ENCODE results near the gene CCK.

Gene CCK

DNA sequence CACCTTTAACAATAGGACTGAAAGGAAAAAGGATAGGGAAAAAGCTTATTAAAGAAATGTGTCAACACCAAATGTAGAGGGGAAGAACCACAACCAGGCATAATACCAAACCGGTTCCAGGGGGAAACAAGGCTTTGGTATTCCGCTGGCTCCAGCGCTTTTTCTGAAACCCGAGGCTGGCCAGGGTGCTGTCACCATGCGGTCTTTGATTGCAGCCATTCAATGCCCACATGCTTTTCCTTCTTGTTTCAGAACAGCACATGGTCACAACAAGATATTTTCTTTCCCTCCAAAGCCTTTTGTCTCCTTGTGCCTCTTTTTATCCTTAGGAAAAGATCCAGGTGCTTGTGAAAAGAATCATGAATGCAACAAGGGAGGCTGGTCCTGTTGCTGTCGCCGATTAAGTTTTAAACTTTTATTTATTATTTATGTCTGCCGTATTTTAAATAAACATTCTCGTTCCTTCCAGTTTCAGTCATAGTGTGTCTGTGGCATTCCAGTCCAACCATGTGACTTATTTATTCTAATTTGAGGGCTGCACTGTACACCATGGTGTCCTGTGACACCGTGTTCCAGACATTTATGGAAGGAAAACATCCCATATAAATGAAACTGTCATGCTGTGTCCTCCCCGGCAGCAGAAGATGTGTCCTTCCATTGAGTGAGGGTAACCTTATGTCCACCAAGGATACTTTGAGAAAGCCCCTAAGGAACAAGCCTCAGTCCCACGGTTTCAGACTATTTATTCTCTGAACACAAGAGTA is 41.1 kb downstream of the CCK start:
- peaks cover 39% of the 10 kb centered on the region for H3K36me3 ChIP-seq (ENCODE audit: control insufficient read depth, insufficient read depth, low read length)
- H3K27me3 ChIP-seq (ENCODE audit: control insufficient read depth, insufficient read depth, low read length) = no peaks in the 10 kb centered on the region
- H3K4me1 ChIP-seq (ENCODE audit: control insufficient read depth, insufficient read depth, low read length) = no peaks in the 10 kb centered on the region
- no peak overlapping the region for H3K4me3 ChIP-seq (ENCODE audit: low read depth, low read length)
- no peaks in the 10 kb centered on the region; the same call in 1 of the 2 replicates for H3K9me3 ChIP-seq (ENCODE audit: control insufficient read depth, insufficient read depth, low read depth, low read length)
- H3K27ac ChIP-seq (ENCODE audit: low read depth, low read length) = no peak overlapping the region
- no peak overlapping the region for H3K9ac ChIP-seq (ENCODE audit: low read length)

DNA sequence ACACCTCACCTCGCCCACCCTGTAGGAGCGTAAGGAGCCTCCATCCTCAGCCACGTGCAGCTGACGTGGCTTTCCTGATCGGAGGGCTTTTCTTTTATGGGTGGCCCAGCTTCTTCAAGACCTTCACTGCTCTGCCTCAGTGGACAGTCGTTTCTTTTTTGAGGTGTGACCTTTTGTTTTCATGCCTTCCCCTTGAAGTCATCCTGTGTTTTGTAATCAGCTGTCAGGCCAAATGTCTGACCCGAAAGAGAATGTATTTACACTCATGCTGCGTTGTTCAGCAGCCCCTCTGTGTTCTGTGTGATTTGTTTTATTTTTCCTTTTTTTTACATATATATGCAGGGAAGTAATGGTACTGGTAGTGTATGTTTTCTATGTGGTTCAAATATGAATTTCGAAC is 41.8 kb downstream of the CCK start:
- no peaks in the 10 kb centered on the region for H3K4me1 ChIP-seq (ENCODE audit: control insufficient read depth, insufficient read depth, low read length)
- no peak overlapping the region for H3K27ac ChIP-seq (ENCODE audit: low read depth, low read length)
- no peaks in the 10 kb centered on the region for H3K27me3 ChIP-seq (ENCODE audit: control insufficient read depth, insufficient read depth, low read length)
- H3K36me3 ChIP-seq (ENCODE audit: control insufficient read depth, insufficient read depth, low read length) = peaks cover 39% of the 10 kb centered on the region
- H3K9me3 ChIP-seq (ENCODE audit: control insufficient read depth, insufficient read depth, low read depth, low read length) = no peaks in the 10 kb centered on the region; the same call in 1 of the 2 replicates
- H3K9ac ChIP-seq (ENCODE audit: low read length) = no peak overlapping the region
- H3K4me3 ChIP-seq (ENCODE audit: low read depth, low read length) = no peak overlapping the region

DNA sequence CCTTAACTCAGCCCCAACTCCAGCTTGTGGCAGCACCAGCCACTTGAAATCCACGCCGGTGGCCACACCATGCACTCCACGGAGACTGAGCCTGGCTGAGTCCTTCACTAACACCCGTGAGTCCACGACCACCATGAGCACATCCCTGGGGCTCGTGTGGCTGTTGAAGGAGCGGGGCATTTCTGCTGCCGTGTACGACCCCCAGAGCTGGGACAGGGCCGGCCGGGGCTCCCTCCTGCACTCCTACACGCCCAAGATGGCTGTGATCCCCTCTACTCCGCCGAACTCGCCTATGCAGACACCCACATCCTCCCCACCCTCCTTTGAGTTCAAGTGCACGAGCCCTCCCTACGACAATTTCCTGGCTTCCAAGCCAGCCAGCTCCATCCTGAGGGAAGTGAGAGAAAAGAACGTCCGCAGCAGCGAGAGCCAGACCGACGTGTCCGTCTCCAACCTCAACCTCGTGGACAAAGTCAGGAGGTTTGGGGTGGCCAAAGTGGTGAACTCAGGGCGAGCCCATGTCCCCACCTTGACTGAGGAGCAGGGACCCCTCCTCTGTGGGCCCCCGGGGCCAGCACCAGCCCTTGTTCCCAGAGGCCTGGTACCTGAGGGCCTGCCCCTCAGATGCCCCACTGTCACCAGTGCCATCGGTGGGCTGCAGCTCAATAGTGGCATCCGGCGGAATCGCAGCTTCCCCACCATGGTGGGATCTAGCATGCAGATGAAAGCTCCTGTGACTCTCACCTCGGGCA is 42.9 kb downstream of the CCK start:
- no peak overlapping the region for H3K27ac ChIP-seq (ENCODE audit: low read depth, low read length)
- no peaks in the 10 kb centered on the region for H3K27me3 ChIP-seq (ENCODE audit: control insufficient read depth, insufficient read depth, low read length)
- peaks cover 39% of the 10 kb centered on the region for H3K36me3 ChIP-seq (ENCODE audit: control insufficient read depth, insufficient read depth, low read length)
- no peak overlapping the region for H3K9ac ChIP-seq (ENCODE audit: low read length)
- no peaks in the 10 kb centered on the region for H3K4me1 ChIP-seq (ENCODE audit: control insufficient read depth, insufficient read depth, low read length)
- H3K9me3 ChIP-seq (ENCODE audit: control insufficient read depth, insufficient read depth, low read depth, low read length) = no peaks in the 10 kb centered on the region; the same call in 1 of the 2 replicates
- no peak overlapping the region for H3K4me3 ChIP-seq (ENCODE audit: low read depth, low read length)

DNA sequence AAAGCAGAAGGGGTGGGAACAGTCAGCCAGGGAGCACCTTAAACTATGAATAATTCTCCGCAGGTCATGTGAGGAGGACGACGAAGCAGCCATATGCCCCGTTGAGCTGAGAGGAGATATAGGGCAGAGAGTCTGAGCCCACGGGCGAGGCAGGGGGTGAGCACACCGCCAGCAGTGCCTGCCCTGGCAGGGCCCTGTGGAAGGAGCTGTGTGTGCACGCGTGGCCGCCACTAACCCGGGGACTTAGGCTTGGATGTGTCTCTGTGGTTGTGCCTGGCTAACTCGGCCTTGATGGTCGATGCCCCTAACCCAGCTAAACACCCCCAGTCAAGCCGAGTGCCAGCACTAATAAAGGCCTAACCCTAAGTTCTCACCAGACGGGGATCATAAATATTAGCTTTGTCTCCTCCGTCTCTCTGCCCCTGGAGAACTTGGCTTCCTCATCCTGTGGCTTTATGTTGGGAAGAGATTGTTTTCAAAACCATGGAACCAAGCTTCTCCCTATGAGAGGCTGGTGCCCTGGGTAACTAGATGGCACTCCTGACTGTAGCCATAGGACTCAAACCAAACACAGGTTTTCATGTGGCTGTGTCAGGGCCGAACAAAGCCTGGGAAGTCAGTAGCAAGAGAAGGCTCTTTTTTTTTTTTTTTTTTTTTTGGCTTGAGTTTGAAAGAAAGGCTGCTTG is 45.4 kb downstream of the CCK start:
- Histone ChIP-seq H3K36me3 (ENCODE audit: control insufficient read depth, insufficient read depth, low read length) (peaks cover 44% of the 10 kb centered on the region), H3K27ac (ENCODE audit: low read depth, low read length) (no peak overlapping the region), H3K9ac (ENCODE audit: low read length) (no peak overlapping the region), H3K4me3 (ENCODE audit: low read depth, low read length) (no peak overlapping the region), H3K4me1 (ENCODE audit: control insufficient read depth, insufficient read depth, low read length) (no peaks in the 10 kb centered on the region), H3K9me3 (ENCODE audit: control insufficient read depth, insufficient read depth, low read depth, low read length) (no peaks in the 10 kb centered on the region), H3K27me3 (ENCODE audit: control insufficient read depth, insufficient read depth, low read length) (no peaks in the 10 kb centered on the region)

DNA sequence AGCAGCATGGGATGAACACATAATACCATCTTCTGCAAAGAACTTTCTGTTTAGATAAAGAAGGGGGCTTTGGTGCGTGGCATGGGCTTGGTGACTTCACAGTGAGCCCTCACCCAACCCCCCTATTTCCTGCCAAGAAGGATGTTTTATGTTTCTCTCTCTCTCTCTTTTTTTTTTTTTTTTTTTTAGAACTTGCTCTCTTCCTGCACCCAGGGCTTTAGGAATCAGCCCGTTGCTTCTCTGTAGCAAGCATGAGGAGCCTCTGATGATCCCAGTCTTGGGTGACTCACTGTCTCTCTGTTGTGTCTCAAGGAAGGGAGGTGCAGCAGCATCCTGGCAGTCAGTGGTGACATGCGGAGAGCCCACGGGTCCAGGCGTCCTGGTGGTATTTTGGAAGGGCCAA is 49.1 kb downstream of the CCK start:
- no peaks in the 10 kb centered on the region for H3K27me3 ChIP-seq (ENCODE audit: control insufficient read depth, insufficient read depth, low read length)
- H3K36me3 ChIP-seq (ENCODE audit: control insufficient read depth, insufficient read depth, low read length) = peaks cover 26% of the 10 kb centered on the region
- H3K4me1 ChIP-seq (ENCODE audit: control insufficient read depth, insufficient read depth, low read length) = peaks cover 7% of the 10 kb centered on the region; the same call in 1 of the 2 replicates
- no peak overlapping the region for H3K4me3 ChIP-seq (ENCODE audit: low read depth, low read length)
- H3K27ac ChIP-seq (ENCODE audit: low read depth, low read length) = no peak overlapping the region
- no peaks in the 10 kb centered on the region for H3K9me3 ChIP-seq (ENCODE audit: control insufficient read depth, insufficient read depth, low read depth, low read length)
- no peak overlapping the region for H3K9ac ChIP-seq (ENCODE audit: low read length)

DNA sequence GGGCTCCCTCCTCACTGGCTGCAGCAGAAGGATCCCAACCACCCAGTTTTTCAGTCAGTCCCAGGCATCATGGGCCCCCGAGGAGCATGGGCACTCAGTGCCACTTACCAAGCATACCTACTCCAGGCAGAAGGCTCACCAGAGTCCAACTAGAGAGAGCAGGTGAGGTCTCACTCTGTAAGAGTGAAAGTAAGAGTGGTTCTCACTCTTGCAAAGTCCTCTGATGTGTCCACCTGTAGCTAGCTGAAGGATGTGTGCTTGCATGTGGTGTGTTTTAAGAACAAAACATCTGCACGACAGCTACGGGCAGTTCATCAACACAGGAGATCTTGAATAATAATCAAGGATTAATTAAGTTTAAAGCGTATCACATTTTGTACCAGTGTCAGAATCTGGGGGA is 49.7 kb downstream of the CCK start:
- peaks cover 29% of the 10 kb centered on the region for H3K36me3 ChIP-seq (ENCODE audit: control insufficient read depth, insufficient read depth, low read length)
- no peaks in the 10 kb centered on the region for H3K9me3 ChIP-seq (ENCODE audit: control insufficient read depth, insufficient read depth, low read depth, low read length)
- H3K27ac ChIP-seq (ENCODE audit: low read depth, low read length) = no peak overlapping the region
- H3K4me3 ChIP-seq (ENCODE audit: low read depth, low read length) = no peak overlapping the region
- H3K9ac ChIP-seq (ENCODE audit: low read length) = no peak overlapping the region
- H3K4me1 ChIP-seq (ENCODE audit: control insufficient read depth, insufficient read depth, low read length) = peaks cover 7% of the 10 kb centered on the region; the same call in 1 of the 2 replicates
- no peaks in the 10 kb centered on the region for H3K27me3 ChIP-seq (ENCODE audit: control insufficient read depth, insufficient read depth, low read length)

DNA sequence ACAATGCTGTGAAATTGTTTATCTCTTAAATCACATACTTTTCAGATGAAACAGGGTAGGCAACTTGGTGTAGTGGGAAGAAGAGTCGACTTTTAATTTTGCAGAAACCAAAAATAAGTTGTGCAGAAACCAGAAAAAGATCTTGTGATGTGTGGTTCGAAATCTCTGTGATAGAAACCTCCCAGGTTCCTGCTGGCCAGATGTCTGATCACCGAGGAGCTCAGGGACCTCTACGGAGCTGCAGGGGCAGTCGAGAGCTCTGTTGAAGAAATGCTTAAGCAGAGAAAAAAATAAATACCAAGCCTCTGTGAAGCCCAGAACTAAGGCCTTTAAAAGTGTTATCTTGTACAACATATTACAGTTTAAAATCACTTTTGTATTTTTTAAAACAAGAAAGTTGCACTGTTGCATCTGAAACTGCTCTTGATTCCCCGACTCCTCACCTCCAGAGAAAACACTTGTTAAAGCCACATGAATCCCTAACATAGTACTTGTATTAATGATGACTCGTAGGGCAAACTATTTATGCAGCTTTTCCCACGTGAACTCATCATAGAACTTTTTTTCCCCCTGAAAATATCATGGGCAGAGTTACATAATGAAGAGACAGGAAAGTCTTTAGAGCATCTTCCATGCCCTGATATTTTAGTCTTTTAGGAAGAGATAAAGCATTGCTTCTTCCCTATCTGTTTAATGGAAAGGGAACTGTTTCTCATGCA is 51.3 kb downstream of the CCK start:
- no peaks in the 10 kb centered on the region for H3K27me3 ChIP-seq (ENCODE audit: control insufficient read depth, insufficient read depth, low read length)
- H3K9ac ChIP-seq (ENCODE audit: low read length) = no peak overlapping the region
- peaks cover 35% of the 10 kb centered on the region for H3K36me3 ChIP-seq (ENCODE audit: control insufficient read depth, insufficient read depth, low read length)
- no peak overlapping the region for H3K4me3 ChIP-seq (ENCODE audit: low read depth, low read length)
- no peaks in the 10 kb centered on the region for H3K9me3 ChIP-seq (ENCODE audit: control insufficient read depth, insufficient read depth, low read depth, low read length)
- peaks cover 7% of the 10 kb centered on the region; the same call in 1 of the 2 replicates for H3K4me1 ChIP-seq (ENCODE audit: control insufficient read depth, insufficient read depth, low read length)
- no peak overlapping the region for H3K27ac ChIP-seq (ENCODE audit: low read depth, low read length)

DNA sequence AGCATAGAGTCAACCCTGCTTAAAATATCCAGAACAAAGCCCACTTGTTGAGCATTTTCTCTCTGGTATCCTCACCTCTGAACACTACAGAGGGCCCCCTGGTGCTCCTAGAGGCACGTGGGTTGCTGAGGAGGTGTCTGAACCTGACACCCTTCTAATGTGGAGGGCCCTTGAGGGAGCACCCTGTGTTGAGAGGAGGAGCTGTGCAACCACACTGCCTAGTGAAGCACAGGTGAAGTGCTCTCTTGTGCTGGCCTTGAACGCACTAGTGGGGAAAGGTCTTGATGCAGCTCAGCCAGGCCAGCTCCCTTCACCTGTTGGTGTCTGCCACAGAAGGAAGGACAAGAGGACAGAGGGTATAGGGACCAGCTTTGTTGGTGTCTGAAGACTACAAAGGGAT is 51.9 kb downstream of the CCK start:
- H3K27me3 ChIP-seq (ENCODE audit: control insufficient read depth, insufficient read depth, low read length) = no peaks in the 10 kb centered on the region
- no peaks in the 10 kb centered on the region for H3K9me3 ChIP-seq (ENCODE audit: control insufficient read depth, insufficient read depth, low read depth, low read length)
- no peak overlapping the region for H3K27ac ChIP-seq (ENCODE audit: low read depth, low read length)
- peaks cover 41% of the 10 kb centered on the region for H3K36me3 ChIP-seq (ENCODE audit: control insufficient read depth, insufficient read depth, low read length)
- H3K4me1 ChIP-seq (ENCODE audit: control insufficient read depth, insufficient read depth, low read length) = peaks cover 7% of the 10 kb centered on the region; the same call in 1 of the 2 replicates
- H3K9ac ChIP-seq (ENCODE audit: low read length) = no peak overlapping the region
- H3K4me3 ChIP-seq (ENCODE audit: low read depth, low read length) = no peak overlapping the region

DNA sequence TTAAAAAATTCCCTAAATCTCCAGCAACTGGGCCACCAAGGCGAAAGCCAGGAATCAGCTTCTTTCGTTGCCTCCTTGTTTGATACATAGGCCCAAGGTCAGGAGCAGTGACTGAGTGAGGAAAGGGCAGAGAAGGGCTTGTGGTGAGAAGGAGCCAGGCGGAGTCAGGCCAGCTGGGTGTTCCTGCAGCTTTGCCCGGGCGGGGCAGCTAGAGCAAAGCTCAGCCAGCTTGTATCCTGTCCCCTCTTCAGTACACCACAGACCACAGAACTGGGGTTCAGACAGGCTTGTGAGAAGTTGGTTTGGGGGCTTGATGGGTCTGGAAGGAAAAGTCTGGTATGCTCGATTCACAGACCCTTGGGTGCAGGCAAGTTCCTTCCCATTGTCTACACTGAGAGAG is 52.6 kb downstream of the CCK start:
- H3K4me1 ChIP-seq (ENCODE audit: control insufficient read depth, insufficient read depth, low read length) = peaks cover 7% of the 10 kb centered on the region; the same call in 1 of the 2 replicates
- H3K9me3 ChIP-seq (ENCODE audit: control insufficient read depth, insufficient read depth, low read depth, low read length) = no peaks in the 10 kb centered on the region
- H3K9ac ChIP-seq (ENCODE audit: low read length) = no peak overlapping the region
- H3K4me3 ChIP-seq (ENCODE audit: low read depth, low read length) = no peak overlapping the region
- H3K27ac ChIP-seq (ENCODE audit: low read depth, low read length) = no peak overlapping the region
- H3K36me3 ChIP-seq (ENCODE audit: control insufficient read depth, insufficient read depth, low read length) = peaks cover 48% of the 10 kb centered on the region
- H3K27me3 ChIP-seq (ENCODE audit: control insufficient read depth, insufficient read depth, low read length) = no peaks in the 10 kb centered on the region

DNA sequence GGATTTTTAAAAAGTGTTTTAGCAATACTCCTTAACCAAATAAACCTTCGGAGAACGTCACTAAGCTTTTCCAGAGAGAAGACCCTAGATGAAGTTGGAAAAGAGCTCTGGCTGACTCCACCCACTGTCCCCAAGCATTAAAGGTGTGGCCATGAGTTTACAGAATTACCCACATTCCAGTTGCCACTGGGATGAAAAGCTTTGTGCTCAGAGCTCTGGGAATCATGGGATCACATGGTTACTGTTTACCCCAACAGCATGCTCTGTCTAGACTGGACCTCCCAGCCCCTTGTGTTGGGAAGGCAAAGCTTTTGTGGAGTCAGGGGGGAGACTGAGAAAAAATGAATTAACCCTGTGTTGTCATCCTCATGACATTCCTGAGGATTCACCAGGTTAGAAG is 55.3 kb downstream of the CCK start:
- no peak overlapping the region for H3K27ac ChIP-seq (ENCODE audit: low read depth, low read length)
- H3K4me1 ChIP-seq (ENCODE audit: control insufficient read depth, insufficient read depth, low read length) = peaks cover 10% of the 10 kb centered on the region
- H3K9me3 ChIP-seq (ENCODE audit: control insufficient read depth, insufficient read depth, low read depth, low read length) = no peaks in the 10 kb centered on the region
- H3K9ac ChIP-seq (ENCODE audit: low read length) = no peak overlapping the region
- H3K36me3 ChIP-seq (ENCODE audit: control insufficient read depth, insufficient read depth, low read length) = peaks cover 54% of the 10 kb centered on the region
- no peaks in the 10 kb centered on the region for H3K27me3 ChIP-seq (ENCODE audit: control insufficient read depth, insufficient read depth, low read length)
- no peak overlapping the region for H3K4me3 ChIP-seq (ENCODE audit: low read depth, low read length)
